Activated CD4-positive, alpha-beta T cell treated with anti-CD3 and anti-CD28 coated beads, Interleukin-2, amount 10 ng/mL, durations not matched to agents 7 days and 5 days (primary cell): ENCODE measurements around the gene TMEM150B. TPM values are rescaled to one million over a fixed set of nuclear protein-coding genes. Genes with fewer than 3 reads are reported as not detected.

Source experiments
- CTCF ChIA-PET: fragments of 350-600 bp; sonication (Branson Sonifier 250); formaldehyde crosslinking; loops from one replicate; lab custom pipeline; 2021; ENCODE audit warnings: antibody characterized with exemption; lab: Charles Lee
- POLR2A ChIA-PET: fragments of 350-600 bp; sonication (Branson Sonifier 250); formaldehyde crosslinking; loops from one replicate; lab custom pipeline; 2021; ENCODE audit warnings: antibody characterized with exemption; lab: Charles Lee
- DNase-seq: peaks from one replicate; pipeline ENCODE4 v3.0.0-alpha.2; 2020
- H3K27ac Mint-ChIP-seq: one replicate; pipeline ENCODE4 v1.8.0; 2021; ENCODE audit warnings: mild to moderate bottlenecking, moderate library complexity, mixed read lengths
- H3K27me3 Mint-ChIP-seq: one replicate; pipeline ENCODE4 v1.8.0; 2021; ENCODE audit warnings: mixed read lengths
- H3K36me3 Mint-ChIP-seq: one replicate; pipeline ENCODE4 v1.8.0; 2021; ENCODE audit warnings: low read depth, mixed read lengths
- H3K4me1 Mint-ChIP-seq: one replicate; pipeline ENCODE4 v1.8.0; 2021; ENCODE audit warnings: mixed read lengths
- H3K4me3 Mint-ChIP-seq: one replicate; pipeline ENCODE4 v1.8.0; 2021; ENCODE audit warnings: mild to moderate bottlenecking, moderate library complexity, mixed read lengths
- H3K9me3 Mint-ChIP-seq: one replicate; pipeline ENCODE4 v1.8.0; 2021; ENCODE audit warnings: mixed read lengths
- total RNA-seq, 2 experiments: library from RNA; stranded (reverse); gene quantifications; one replicate each; pipeline ENCODE4 v1.2.3, GENCODE V29; 2021

The TMEM150B gene
- total RNA-seq, 2 experiments from 2014 or later: 0.79 TPM; not detected in 1

DNA sequence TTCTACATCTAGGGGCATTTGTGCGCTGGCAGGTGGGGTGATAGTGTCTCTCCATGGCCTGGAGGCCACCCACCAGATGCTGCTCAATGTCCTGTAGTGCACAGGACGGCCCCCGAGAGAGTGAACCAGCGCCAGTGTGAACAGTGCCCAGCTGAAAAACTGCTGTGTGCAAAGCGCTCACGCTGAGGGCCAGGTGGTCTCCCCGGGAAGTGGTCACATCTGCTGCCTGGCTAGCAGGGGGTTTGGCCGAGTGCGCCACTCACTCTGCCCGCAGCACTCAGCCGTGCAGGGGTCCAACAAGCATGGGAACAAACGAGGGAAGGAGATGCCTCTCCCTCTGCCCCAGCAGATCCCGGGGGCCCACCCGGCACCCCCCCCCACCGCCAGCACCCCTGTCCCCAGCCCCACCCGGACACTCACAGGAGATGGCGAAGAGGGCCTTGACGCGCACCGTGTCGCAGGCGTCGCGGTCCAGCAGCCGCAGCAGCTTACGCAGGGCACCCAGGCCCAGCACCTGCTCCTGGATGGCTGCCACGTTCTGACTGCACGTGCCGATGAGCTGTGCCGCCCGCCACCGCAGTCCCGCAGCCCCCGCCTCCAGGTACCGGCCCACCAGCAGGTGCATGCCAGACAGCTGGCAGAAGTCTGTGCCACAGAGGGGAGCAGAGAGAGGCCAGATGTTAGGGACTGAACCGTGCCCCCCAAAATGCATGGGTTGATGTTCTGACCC is 51.0 kb downstream of the TMEM150B start:
- peaks cover 27% of the 10 kb centered on the region for H3K4me1 Mint-ChIP-seq
- H3K27ac Mint-ChIP-seq: no peak overlapping the region
- ChIA-PET POLR2A (no interaction called here), CTCF (no interaction called here)
- no peak overlapping the region for H3K4me3 Mint-ChIP-seq
- H3K27me3 Mint-ChIP-seq: no peaks in the 10 kb centered on the region
- H3K9me3 Mint-ChIP-seq: no peaks in the 10 kb centered on the region
- peaks cover 22% of the 10 kb centered on the region for H3K36me3 Mint-ChIP-seq
- DNase-seq: no peak

DNA sequence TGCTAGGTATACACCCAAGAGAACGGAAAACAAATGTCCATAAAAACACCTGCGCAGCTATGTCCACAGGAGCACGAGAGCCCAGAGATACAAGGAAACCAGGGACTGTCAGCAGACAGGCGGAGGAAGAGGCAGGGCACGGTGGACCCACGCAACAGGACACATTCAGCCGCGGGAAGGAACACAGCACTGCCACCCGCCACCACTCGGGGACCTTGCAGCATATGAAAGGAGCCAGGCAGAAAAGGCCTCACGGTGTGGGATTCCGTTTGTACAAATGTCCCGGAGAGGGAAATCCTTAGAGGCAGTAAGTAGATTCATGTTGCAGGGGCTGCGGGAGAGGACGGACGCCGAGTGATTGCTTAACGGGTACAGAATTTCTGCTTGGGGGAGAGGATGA is 53.0 kb downstream of the TMEM150B start:
- no peak overlapping the region for H3K27ac Mint-ChIP-seq
- H3K4me3 Mint-ChIP-seq: no peak overlapping the region
- ChIA-PET POLR2A (no interaction called here), CTCF (interaction anchor here (0.6 kb wide), 1 partner anchor 18 kb away, joined by 3 read pairs; no protein-coding TSS in a partner anchor)
- H3K4me1 Mint-ChIP-seq: peaks cover 15% of the 10 kb centered on the region
- H3K9me3 Mint-ChIP-seq: no peaks in the 10 kb centered on the region
- peaks cover 21% of the 10 kb centered on the region for H3K36me3 Mint-ChIP-seq
- H3K27me3 Mint-ChIP-seq: no peaks in the 10 kb centered on the region
- no peak for DNase-seq

DNA sequence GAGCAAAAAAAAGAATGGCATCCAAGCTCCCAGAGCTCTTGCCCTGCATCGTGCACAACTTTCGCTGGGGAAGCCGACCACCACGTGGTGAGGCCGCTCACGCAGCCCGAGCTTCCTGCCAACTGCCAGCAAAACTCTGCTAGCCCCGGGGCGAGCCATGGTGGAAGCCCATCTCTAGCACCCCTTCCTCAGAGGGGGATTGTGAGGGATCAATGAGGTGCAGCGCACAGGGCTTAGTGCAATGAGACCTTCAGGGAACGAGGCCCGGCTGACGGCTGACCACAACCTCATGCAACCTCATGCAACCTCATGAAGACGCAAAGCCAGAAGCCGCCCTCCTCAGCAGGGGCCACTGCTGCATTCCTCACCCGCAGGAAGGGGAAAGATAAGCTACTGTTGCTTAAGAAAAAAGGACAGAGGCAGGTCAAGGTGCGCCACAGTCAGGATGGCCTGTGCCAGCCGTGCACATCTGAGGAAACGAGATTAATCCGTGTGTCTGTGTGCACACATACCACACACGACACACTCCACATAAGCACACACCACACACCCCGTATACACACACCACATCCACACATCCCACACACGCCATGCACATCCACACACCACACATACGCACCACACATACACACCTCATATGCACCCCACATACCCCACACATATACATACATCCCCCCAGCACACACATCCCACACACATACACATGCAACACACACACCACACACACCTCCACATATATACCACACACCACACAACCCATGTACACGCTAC is 54.8 kb downstream of the TMEM150B start:
- Mint-ChIP-seq H3K27ac (no peak overlapping the region), H3K36me3 (peaks cover 22% of the 10 kb centered on the region), H3K9me3 (peaks cover 7% of the 10 kb centered on the region), H3K4me3 (no peak overlapping the region), H3K4me1 (peaks cover 3% of the 10 kb centered on the region), H3K27me3 (no peaks in the 10 kb centered on the region)
- POLR2A ChIA-PET: no interaction called here
- DNase-seq: no peak
- CTCF ChIA-PET: interaction anchor here (1.0 to 1.4 kb wide), 2 partner anchors 9 to 10 kb away, joined by 3 to 5 read pairs; partner anchors contain the start of gene HSPBP1

DNA sequence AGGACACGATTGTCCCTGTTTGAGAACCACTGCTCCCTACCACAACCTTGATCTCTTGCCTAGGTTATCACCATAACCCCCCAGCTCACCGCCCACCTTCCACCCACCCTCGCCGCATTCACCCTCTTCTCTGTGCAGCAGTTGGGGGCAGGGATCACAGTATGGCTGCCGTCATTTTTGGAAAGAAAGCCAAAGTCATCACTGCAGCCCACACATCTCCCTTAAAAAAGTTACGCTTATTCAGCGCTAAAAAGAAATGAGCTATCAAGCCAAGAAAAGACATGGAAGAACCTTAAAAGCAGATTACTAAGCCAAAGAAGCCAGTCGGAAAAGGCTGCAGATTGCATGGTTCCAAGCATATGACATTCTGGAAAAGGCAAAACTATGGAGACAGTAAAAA is 55.8 kb downstream of the TMEM150B start:
- no peak overlapping the region for H3K4me3 Mint-ChIP-seq
- peaks cover 22% of the 10 kb centered on the region for H3K36me3 Mint-ChIP-seq
- no peak for DNase-seq
- ChIA-PET CTCF (interaction anchor here (1.3 to 1.4 kb wide), 2 partner anchors 10 to 69 kb away, joined by 4 to 5 read pairs; partner anchors contain the start of gene HSPBP1), POLR2A (no interaction called here)
- peaks cover 3% of the 10 kb centered on the region for H3K4me1 Mint-ChIP-seq
- no peaks in the 10 kb centered on the region for H3K27me3 Mint-ChIP-seq
- peaks cover 7% of the 10 kb centered on the region for H3K9me3 Mint-ChIP-seq
- H3K27ac Mint-ChIP-seq: no peak overlapping the region

DNA sequence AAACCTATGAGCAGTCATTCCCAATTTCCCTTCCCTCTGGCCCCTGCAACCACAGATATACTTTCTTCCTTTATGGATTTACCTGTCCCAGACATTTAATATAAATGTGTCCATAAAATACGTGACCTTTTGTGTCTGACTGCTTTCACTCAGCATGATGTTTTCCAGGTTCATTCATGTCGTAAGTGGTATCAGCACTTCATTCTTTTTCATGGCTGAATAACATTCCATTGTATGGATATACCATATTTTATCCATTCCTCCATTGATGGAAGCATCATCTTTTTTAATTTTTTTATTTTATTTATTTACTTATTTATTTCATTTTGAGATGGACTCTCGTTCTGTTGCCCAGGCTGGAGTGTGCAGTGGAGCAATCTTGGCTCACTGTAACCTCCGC is 58.3 kb downstream of the TMEM150B start:
- Mint-ChIP-seq H3K27me3 (no peaks in the 10 kb centered on the region), H3K9me3 (peaks cover 7% of the 10 kb centered on the region), H3K27ac (no peak overlapping the region), H3K4me1 (peaks cover 3% of the 10 kb centered on the region), H3K4me3 (no peak overlapping the region), H3K36me3 (peaks cover 19% of the 10 kb centered on the region)
- ChIA-PET CTCF (interaction anchor here (0.6 to 1.2 kb wide), 2 partner anchors 10 to 22 kb away, joined by 3 to 4 read pairs; no protein-coding TSS in a partner anchor), POLR2A (no interaction called here)
- no peak for DNase-seq

DNA sequence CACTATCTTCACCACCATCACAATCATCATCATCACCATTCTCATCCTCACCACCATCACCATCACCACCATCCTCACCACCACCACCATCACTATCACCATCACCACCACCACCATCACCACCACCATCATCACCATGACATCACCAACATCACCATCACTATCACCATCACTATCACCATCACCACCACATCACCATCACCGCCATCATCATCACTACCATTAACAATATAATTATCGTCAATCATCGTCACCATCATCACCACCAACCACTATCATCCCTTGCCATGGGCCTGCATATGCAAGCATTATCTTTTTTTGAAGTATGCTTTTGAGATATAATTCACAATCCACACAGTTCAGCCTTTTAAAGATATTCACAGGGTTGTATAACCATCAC is 58.7 kb downstream of the TMEM150B start:
- H3K36me3 Mint-ChIP-seq: peaks cover 19% of the 10 kb centered on the region
- no peak for DNase-seq
- no peak overlapping the region for H3K4me3 Mint-ChIP-seq
- ChIA-PET CTCF (no interaction called here), POLR2A (no interaction called here)
- peaks cover 7% of the 10 kb centered on the region for H3K9me3 Mint-ChIP-seq
- H3K4me1 Mint-ChIP-seq: peaks cover 3% of the 10 kb centered on the region
- H3K27me3 Mint-ChIP-seq: no peaks in the 10 kb centered on the region
- H3K27ac Mint-ChIP-seq: no peak overlapping the region

DNA sequence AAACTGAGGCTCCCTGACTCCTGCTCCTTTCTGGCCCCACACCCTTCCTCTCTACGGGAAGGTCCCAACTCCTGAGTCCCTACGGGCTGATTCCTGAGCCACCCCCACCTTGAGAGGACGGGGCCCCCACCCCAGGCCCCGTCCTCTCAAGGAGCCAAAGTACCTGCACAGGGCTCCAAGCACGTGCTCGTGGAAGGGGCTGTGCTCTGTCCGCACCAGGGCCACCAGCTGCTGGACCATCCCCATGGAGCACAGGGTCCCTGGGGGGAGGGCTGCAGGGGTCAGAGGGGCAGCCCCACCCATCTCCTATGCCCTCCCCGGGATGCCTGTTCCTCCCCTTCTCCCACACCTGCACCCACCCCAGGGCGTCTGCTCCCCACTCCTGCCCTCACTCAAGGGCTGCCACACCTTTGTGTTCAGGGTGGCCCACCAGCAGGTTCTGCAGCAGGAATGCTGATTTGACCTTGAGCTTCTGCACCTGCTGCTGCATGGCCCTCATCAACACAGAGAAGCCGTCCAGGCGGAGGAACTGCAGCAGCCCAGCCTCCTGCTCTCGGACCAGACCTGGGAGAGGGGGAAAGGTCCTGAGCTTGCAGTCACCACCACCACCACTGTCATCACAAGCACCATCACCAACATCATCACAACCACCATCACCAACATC is 59.3 kb downstream of the TMEM150B start:
- DNase-seq: no peak
- Mint-ChIP-seq H3K4me3 (no peak overlapping the region), H3K27ac (no peak overlapping the region), H3K36me3 (peaks cover 19% of the 10 kb centered on the region), H3K27me3 (no peaks in the 10 kb centered on the region), H3K9me3 (peaks cover 7% of the 10 kb centered on the region), H3K4me1 (peaks cover 3% of the 10 kb centered on the region)
- POLR2A ChIA-PET: no interaction called here
- CTCF ChIA-PET: no interaction called here

DNA sequence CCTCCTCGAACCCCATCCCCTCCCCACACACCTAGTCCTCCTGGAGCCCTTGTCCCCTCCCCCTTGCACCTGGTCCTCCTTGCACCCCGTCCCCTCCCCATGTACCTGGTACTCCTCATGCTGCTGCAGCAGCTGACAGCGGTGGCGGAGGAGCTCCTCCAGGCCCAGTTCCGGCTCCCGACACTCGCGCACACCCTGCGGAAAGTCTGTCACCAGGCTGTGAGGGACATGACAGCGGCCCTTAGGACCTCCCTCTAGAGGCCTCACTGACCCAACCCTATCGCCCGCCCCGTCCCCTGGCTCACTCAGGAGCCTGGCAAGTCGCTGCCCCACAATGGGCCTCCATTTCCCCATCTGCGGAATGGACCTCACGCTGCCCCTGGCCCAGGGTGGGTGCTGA is 60.0 kb downstream of the TMEM150B start:
- DNase-seq: no peak
- H3K9me3 Mint-ChIP-seq: peaks cover 7% of the 10 kb centered on the region

DNA sequence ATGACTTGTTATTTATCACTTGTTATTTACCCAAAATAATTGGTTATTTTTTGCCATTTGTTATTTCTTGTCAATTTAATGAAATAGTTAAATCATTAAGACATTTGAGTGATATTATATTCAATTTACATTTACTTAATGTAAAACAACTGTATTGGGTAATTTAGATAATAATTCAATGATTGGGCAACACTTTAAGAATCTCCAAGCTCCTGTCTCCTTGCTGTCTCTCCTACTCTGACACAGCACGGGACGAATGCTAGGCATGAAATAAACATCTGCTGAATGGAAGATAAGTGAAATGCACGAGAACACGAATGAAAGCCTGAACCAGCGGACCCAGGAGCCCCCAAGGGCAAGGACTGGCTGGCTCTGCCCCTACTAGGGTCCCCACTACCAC is 60.6 kb downstream of the TMEM150B start:
- ChIA-PET CTCF (no interaction called here), POLR2A (no interaction called here)
- Mint-ChIP-seq H3K27ac (no peak overlapping the region), H3K4me1 (peaks cover 11% of the 10 kb centered on the region), H3K27me3 (no peaks in the 10 kb centered on the region), H3K4me3 (no peak overlapping the region), H3K9me3 (peaks cover 7% of the 10 kb centered on the region), H3K36me3 (peaks cover 14% of the 10 kb centered on the region)
- no peak for DNase-seq

More for the DNA sequence above, 60.0 kb downstream of the TMEM150B start:
- Mint-ChIP-seq H3K27me3 (no peaks in the 10 kb centered on the region), H3K4me3 (no peak overlapping the region), H3K36me3 (peaks cover 14% of the 10 kb centered on the region), H3K4me1 (peaks cover 5% of the 10 kb centered on the region), H3K27ac (no peak overlapping the region)
- ChIA-PET CTCF (no interaction called here), POLR2A (no interaction called here)

Other genes with a start within 250 kb of the TMEM150B start
- 1 to 10 TPM; 3.2 to 5.5 TPM for gene EPS8L1, start 249.5 kb downstream of the TMEM150B start, total RNA-seq
- gene PPP1R12C, start 207.7 kb downstream of the TMEM150B start, total RNA-seq: 100 to 1,000 TPM; 135 to 152 TPM
- under 1 TPM in 1 of 2 experiments, not detected in 1; 0.32 TPM for gene TNNT1, start 176.1 kb downstream of the TMEM150B start, total RNA-seq
- not detected for gene TNNI3, start 167.6 kb downstream of the TMEM150B start, total RNA-seq
- not detected for gene DNAAF3, start 158.7 kb downstream of the TMEM150B start, total RNA-seq
- gene SYT5, start 145.1 kb downstream of the TMEM150B start, total RNA-seq: under 1 TPM in 1 of 2 experiments, not detected in 1; 0.17 TPM
- gene PTPRH, start 115.8 kb downstream of the TMEM150B start, total RNA-seq: not detected
- gene TMEM86B, start 96.6 kb downstream of the TMEM150B start, total RNA-seq: 10 to 100 TPM; 12.7 to 16.7 TPM
- 100 to 1,000 TPM; 189 to 222 TPM for gene PPP6R1, start 66.3 kb downstream of the TMEM150B start, total RNA-seq
- 10 to 100 TPM; 23.1 to 26.9 TPM for gene HSPBP1, start 45.2 kb downstream of the TMEM150B start, total RNA-seq
- gene BRSK1, start 41.3 kb downstream of the TMEM150B start, total RNA-seq: 1 to 10 TPM; 6.8 TPM
- gene KMT5C, start 14.5 kb upstream of the TMEM150B start, total RNA-seq: 10 to 100 TPM; 21.7 to 28.3 TPM
- gene COX6B2, start 29.4 kb upstream of the TMEM150B start, total RNA-seq: not detected
- not detected for gene GARIN5B, start 37.9 kb upstream of the TMEM150B start, total RNA-seq
- gene IL11, start 45.1 kb upstream of the TMEM150B start, total RNA-seq: under 1 TPM; 0.27 TPM
- not detected for gene TMEM190, start 51.5 kb upstream of the TMEM150B start, total RNA-seq
- 10 to 100 TPM; 20.6 to 29.8 TPM for gene TMEM238, start 59.0 kb upstream of the TMEM150B start, total RNA-seq
- gene RPL28, start 60.6 kb upstream of the TMEM150B start, total RNA-seq: 1,000 to 10,000 TPM; 3,109 to 3,457 TPM
- gene UBE2S, start 82.4 kb upstream of the TMEM150B start, total RNA-seq: 100 to 1,000 TPM; 238 to 255 TPM
- gene SHISA7, start 118.0 kb upstream of the TMEM150B start, total RNA-seq: not detected
- 10 to 100 TPM; 18.9 to 20.7 TPM for gene ISOC2, start 136.3 kb upstream of the TMEM150B start, total RNA-seq
- gene C19orf85, start 139.4 kb upstream of the TMEM150B start, total RNA-seq: not detected
- 1 to 10 TPM; 7.3 to 9.7 TPM for gene ZNF628, start 151.3 kb upstream of the TMEM150B start, total RNA-seq
- gene NAT14, start 159.8 kb upstream of the TMEM150B start, total RNA-seq: 10 to 100 TPM; 11.7 TPM
- gene SSC5D, start 163.1 kb upstream of the TMEM150B start, total RNA-seq: under 1 TPM; 0.42 to 0.98 TPM
- not detected for gene SBK2, start 211.8 kb upstream of the TMEM150B start, total RNA-seq
- gene SBK3, start 220.2 kb upstream of the TMEM150B start, total RNA-seq: not detected